ENCODE measurements around the gene MFGE8. TPM values are rescaled to one million over a fixed set of nuclear protein-coding genes. Genes with fewer than 3 reads are reported as not detected.

Gene MFGE8
- total RNA-seq, 1 experiment from 2014 or later = 32.0 TPM

DNA sequence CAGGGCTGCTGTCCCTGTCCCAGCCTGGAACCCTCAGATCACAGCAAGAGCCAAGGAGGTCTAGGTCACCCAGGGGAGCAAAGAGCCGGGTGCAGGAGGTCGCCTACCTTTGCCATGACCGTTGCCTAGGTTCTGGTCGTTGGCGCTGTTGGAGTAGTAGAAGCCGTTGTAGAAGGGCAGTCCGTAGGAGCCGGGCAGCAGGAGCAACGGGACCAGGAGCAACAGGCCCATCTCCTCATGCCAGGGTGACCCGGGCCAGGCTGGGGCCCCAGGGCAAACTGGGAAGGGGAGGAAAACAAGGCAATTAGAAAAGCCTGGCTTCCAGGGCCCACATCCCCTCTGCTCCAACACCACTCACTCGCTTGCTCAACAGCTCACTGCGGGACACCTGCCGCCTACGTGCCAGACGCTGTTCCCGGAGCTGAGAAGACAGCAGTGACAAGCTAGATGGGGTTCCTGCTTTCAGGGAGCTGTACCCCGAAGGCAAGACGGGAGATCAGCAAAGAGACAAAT is 26.1 kb downstream of the MFGE8 start:
- no peaks in the 10 kb centered on the region for H3K36me3 ChIP-seq (ENCODE audit: low read depth, low read length)
- H4K20me1 ChIP-seq (ENCODE audit: low read length) = no peaks in the 10 kb centered on the region
- BruUV-seq (replicated peaks) = no TSS peak
- H3K9me3 ChIP-seq (ENCODE audit: low read length) = no peaks in the 10 kb centered on the region
- intact Hi-C loops (cut with micrococcal nuclease) = no loop called here
- DNase-seq (no peak), ATAC-seq (no peak)
- H3K9ac ChIP-seq (ENCODE audit: low read length) = no peak overlapping the region
- ChIA-PET CTCF (no interaction called here), POLR2A (ENCODE audit: unreplicated experiment) (no interaction called here)
- H3K4me3 ChIP-seq (ENCODE audit: low read length) = no peak overlapping the region
- H3K27me3 ChIP-seq (ENCODE audit: low read length) = no peaks in the 10 kb centered on the region
- H2AFZ ChIP-seq (ENCODE audit: low read length) = no peak overlapping the region
- no peaks in the 10 kb centered on the region for H3K9me2 ChIP-seq (replicated peaks; ENCODE audit: low read length)
- no peaks in the 10 kb centered on the region for H3F3A ChIP-seq (ENCODE audit: low read length, unreplicated experiment)
- TF ChIP-seq EZH2phosphoT487 (IDR thresholded peaks at IDR 0.05; ENCODE audit: borderline replicate concordance, low read length) (no peak), EZH2 (IDR thresholded peaks at IDR 0.05; ENCODE audit: low read length, unreplicated experiment) (no peak)
- TF ChIP-seq, protein P1, sequence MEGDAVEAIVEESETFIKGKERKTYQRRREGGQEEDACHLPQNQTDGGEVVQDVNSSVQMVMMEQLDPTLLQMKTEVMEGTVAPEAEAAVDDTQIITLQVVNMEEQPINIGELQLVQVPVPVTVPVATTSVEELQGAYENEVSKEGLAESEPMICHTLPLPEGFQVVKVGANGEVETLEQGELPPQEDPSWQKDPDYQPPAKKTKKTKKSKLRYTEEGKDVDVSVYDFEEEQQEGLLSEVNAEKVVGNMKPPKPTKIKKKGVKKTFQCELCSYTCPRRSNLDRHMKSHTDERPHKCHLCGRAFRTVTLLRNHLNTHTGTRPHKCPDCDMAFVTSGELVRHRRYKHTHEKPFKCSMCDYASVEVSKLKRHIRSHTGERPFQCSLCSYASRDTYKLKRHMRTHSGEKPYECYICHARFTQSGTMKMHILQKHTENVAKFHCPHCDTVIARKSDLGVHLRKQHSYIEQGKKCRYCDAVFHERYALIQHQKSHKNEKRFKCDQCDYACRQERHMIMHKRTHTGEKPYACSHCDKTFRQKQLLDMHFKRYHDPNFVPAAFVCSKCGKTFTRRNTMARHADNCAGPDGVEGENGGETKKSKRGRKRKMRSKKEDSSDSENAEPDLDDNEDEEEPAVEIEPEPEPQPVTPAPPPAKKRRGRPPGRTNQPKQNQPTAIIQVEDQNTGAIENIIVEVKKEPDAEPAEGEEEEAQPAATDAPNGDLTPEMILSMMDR (conservative IDR thresholded peaks at IDR 0.05; ENCODE audit: low read depth, low read length) = no peak
- peaks cover 3% of the 10 kb centered on the region; the same call in 1 of the 2 replicates for H3K4me1 ChIP-seq (ENCODE audit: insufficient read depth, low read length)
- H3K79me2 ChIP-seq (ENCODE audit: low read length) = no peaks in the 10 kb centered on the region
- H3K4me2 ChIP-seq (ENCODE audit: low read length) = no peak overlapping the region
- H3K27ac ChIP-seq (ENCODE audit: low read length) = no peak overlapping the region

DNA sequence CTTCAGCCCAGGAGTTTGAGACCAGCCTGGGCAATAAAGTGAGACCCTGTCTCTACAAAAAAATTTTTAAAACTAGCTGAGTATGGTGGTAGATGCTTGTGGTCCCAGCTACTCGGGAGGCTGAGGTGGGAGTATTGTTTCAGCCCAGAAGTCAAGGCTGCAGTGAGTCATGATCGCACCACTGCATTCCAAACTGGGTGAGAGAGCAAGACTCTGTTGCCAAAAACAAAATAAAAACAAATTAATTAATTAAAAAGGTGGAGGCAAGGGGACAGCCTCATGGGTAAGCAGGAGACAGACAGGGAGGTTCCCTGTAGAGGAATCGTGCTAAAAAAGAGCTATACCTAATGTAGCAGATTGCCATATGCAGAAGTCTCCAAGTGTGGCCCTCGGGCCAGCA is 30.4 kb downstream of the MFGE8 start:
- TF ChIP-seq, protein P1 (conservative IDR thresholded peaks at IDR 0.05; ENCODE audit: low read depth, low read length) = no peak
- TF ChIP-seq EZH2phosphoT487 (IDR thresholded peaks at IDR 0.05; ENCODE audit: borderline replicate concordance, low read length) (no peak), EZH2 (IDR thresholded peaks at IDR 0.05; ENCODE audit: low read length, unreplicated experiment) (no peak)
- no peak overlapping the region for H3K4me2 ChIP-seq (ENCODE audit: low read length)
- peaks cover 3% of the 10 kb centered on the region; the same call in 1 of the 2 replicates for H3K4me1 ChIP-seq (ENCODE audit: insufficient read depth, low read length)
- no peak overlapping the region for H3K4me3 ChIP-seq (ENCODE audit: low read length)
- ChIA-PET CTCF (no interaction called here), POLR2A (ENCODE audit: unreplicated experiment) (no interaction called here)
- H3K36me3 ChIP-seq (ENCODE audit: low read depth, low read length) = no peaks in the 10 kb centered on the region
- H3K27me3 ChIP-seq (ENCODE audit: low read length) = no peaks in the 10 kb centered on the region
- H3K9ac ChIP-seq (ENCODE audit: low read length) = no peak overlapping the region
- no peaks in the 10 kb centered on the region for H3K9me3 ChIP-seq (ENCODE audit: low read length)
- H4K20me1 ChIP-seq (ENCODE audit: low read length) = no peaks in the 10 kb centered on the region
- DNase-seq = peak; percentile 16
- no peaks in the 10 kb centered on the region for H3F3A ChIP-seq (ENCODE audit: low read length, unreplicated experiment)
- no peak for ATAC-seq
- no peak overlapping the region for H2AFZ ChIP-seq (ENCODE audit: low read length)
- intact Hi-C loops (cut with micrococcal nuclease) = no loop called here
- BruUV-seq (replicated peaks) = no TSS peak
- H3K79me2 ChIP-seq (ENCODE audit: low read length) = no peaks in the 10 kb centered on the region
- H3K27ac ChIP-seq (ENCODE audit: low read length) = no peak overlapping the region
- H3K9me2 ChIP-seq (replicated peaks; ENCODE audit: low read length) = no peaks in the 10 kb centered on the region

DNA sequence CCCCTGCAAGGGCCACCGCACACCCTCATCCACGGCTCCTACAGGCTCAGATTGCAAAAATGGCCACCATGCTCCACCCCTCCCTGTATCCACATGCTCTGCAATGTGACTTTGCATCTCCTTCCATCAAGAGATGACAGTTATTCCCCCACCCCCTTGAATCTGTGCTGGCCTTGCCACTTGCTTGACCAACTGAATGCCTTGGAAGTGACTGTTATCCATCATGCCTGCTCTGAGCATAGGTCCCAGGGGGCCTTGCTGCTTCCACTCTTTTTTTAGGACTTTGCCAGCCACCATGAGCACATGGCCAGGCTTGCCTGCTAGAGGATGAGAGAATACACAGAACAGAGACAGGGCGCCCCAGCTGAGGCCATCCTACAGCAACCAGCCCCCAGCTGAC is 31.4 kb downstream of the MFGE8 start:
- no peak overlapping the region for H3K4me3 ChIP-seq (ENCODE audit: low read length)
- POLR2A ChIA-PET (ENCODE audit: unreplicated experiment) = no interaction called here
- H3K9me2 ChIP-seq (replicated peaks; ENCODE audit: low read length) = no peaks in the 10 kb centered on the region
- no peak overlapping the region for H3K27ac ChIP-seq (ENCODE audit: low read length)
- no peaks in the 10 kb centered on the region for H4K20me1 ChIP-seq (ENCODE audit: low read length)
- H3K27me3 ChIP-seq (ENCODE audit: low read length) = no peaks in the 10 kb centered on the region
- H3K36me3 ChIP-seq (ENCODE audit: low read depth, low read length) = no peaks in the 10 kb centered on the region
- TF ChIP-seq, protein P1 (conservative IDR thresholded peaks at IDR 0.05; ENCODE audit: low read depth, low read length) = no peak
- TF ChIP-seq EZH2 (IDR thresholded peaks at IDR 0.05; ENCODE audit: low read length, unreplicated experiment) (no peak), EZH2phosphoT487 (IDR thresholded peaks at IDR 0.05; ENCODE audit: borderline replicate concordance, low read length) (no peak)
- ATAC-seq = no peak
- DNase-seq = no peak
- H3F3A ChIP-seq (ENCODE audit: low read length, unreplicated experiment) = no peaks in the 10 kb centered on the region
- BruUV-seq (replicated peaks) = no TSS peak
- no peaks in the 10 kb centered on the region for H3K9me3 ChIP-seq (ENCODE audit: low read length)
- CTCF ChIA-PET = no interaction called here
- peaks cover 3% of the 10 kb centered on the region; the same call in 1 of the 2 replicates for H3K4me1 ChIP-seq (ENCODE audit: insufficient read depth, low read length)
- no peak overlapping the region for H3K4me2 ChIP-seq (ENCODE audit: low read length)
- H3K79me2 ChIP-seq (ENCODE audit: low read length) = no peaks in the 10 kb centered on the region
- intact Hi-C loops (cut with micrococcal nuclease) = no loop called here
- no peak overlapping the region for H3K9ac ChIP-seq (ENCODE audit: low read length)
- H2AFZ ChIP-seq (ENCODE audit: low read length) = no peak overlapping the region

Measured in PC-3 (cell line).